GM18502 (cell line): Measurements from ENCODE around the gene ZNF319.

Source experiments
- ATAC-seq: cut with Tn5 transposase; IDR thresholded peaks from one replicate; pipeline ENCODE4 v1.9.1; 2021; ENCODE audit warnings: mild to moderate bottlenecking; ENCODE audit not compliant: unreplicated experiment, poor library complexity

Gene ZNF319

GRCh38 chr16:57959804-57960203 is 40.7 kb downstream of the ZNF319 start:
- ATAC-seq = no peak

GRCh38 chr16:57959121-57959520 is 41.4 kb downstream of the ZNF319 start:
- ATAC-seq = no peak

DNA sequence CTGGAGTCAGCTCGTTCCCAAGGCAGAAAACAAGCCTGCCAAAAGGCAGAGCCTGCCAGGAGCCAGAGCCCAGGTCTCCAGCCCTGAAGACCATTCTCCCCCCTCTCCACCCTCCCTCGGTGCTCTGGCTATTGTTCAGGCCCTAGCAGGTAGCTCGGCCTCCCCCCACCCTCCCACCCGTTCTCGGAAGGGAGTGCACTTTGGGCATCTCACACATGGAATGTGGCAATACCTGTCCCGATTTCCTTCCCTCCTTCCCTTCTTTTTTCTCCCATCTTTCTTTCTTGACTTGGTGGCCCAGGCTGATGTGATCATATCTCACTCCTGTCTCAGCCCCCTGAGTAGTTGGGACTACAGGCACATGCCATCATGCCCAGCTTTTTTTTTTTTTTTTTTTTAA is 41.9 kb downstream of the ZNF319 start:
- ATAC-seq = no peak

DNA sequence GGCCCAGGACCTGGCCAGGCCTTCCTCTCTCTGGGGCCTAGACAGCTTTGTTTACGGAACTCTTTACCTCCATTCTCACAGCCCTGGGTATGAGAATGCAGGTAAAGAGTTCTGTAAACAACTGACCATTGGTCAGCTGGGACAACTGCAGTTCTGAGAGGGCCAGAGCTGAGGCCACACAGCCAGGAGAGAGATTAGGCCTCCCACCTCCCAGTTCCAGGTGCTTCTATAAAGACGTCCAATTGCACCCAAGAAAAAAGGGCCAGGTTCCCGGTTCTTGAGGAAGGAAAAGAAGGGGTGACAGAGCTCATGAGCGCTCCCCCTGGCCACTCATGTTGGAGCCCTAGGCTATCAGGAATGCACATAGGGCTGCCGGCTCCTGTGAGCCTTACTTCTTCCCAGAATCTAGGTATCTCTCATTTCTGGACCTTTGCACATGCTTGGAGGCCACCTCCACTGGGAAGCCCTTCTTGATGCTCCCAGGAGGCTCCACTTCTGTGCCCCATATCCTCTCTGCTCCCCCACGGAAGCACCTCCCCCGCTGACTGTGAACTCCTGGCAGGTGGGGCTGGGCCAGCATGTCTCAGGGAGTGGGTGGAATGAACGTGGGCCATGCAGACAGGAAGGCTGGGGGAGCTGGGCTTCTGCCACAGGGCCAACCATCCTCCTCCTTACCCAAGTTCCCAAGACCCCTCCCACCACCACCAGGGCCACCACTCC is 42.6 kb downstream of the ZNF319 start:
- no peak for ATAC-seq

- ATAC-seq = no peak
Measured at GRCh38 chr16:57956924-57957672, 43.4 kb downstream of the ZNF319 start.

- ATAC-seq = no peak
Measured at GRCh38 chr16:57956270-57956808, 44.1 kb downstream of the ZNF319 start.

- ATAC-seq = no peak
Measured at GRCh38 chr16:57955572-57956188, 44.8 kb downstream of the ZNF319 start.

DNA sequence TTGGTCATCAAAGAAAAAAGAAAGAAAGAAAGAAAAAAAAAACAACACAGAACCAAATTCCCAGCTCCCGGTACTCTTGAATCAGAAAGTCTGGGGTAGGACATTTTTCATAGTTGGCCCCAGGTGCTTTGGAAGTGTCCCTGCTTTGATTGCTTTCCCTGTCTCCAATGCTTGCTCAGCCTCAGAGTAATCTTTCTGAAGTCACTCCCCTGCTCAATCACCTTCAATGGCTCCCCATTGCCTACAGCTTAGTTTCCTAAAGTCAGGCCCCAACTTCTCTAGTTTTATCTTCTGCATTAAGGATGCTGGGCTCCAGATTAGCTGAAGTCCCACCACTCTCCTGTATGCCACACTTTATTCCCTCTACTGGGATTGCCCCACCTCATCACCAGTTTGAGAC is 46.6 kb downstream of the ZNF319 start:
- ATAC-seq = no peak

DNA sequence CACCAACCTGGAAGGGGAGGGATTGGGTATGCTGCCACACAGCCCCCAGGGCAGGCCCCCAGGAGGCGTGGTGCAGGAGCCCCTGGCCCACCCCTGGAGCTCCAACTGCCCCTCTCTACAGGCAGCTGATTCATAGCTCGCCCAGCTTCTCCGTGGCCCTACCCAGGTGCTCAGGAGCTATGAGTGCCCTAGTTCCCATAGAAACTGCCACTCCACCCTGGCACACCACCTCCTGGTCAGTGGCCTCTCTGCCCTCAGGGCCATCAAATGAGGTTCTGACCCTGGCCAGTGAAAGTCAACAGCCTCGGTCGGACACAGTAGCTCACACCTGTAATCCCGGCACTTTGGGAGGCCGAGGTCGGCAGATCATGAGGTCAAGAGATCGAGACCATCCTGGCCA is 47.6 kb downstream of the ZNF319 start:
- no peak for ATAC-seq

DNA sequence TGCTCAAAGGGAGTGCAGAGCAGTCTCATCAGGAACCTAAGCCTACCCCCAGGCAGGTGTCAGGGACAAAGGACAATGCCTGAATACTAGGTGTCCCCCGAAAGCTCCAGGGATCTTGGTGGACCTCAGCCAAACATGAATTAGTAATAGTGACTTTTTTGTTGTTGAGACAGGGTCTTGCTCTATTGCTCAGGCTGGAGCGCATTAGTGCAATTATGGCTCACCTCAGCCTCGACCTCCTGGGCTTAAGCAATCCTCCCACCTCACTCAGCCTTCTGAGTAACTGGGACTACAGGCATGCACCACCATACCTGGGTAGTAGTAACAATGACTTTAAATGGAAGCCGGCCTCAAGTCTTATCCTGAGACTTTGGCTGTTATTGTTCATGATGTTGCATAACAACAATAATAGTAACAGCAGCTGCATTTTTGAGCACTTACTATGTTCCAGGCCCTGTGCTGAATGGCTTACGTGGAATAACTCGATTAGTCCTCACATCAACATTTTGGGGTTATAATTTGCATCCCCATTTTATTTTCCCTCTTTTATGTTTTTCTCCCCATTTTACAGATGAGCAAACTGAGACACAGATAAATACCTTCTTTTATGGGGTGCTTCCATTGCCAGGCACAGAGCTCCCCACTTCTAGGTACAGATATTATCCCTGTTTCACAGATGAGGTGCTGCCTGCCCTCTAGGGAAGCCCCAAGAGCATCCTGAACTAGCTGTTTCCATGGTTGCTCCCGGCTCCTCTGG is 49.1 kb downstream of the ZNF319 start:
- no peak for ATAC-seq

DNA sequence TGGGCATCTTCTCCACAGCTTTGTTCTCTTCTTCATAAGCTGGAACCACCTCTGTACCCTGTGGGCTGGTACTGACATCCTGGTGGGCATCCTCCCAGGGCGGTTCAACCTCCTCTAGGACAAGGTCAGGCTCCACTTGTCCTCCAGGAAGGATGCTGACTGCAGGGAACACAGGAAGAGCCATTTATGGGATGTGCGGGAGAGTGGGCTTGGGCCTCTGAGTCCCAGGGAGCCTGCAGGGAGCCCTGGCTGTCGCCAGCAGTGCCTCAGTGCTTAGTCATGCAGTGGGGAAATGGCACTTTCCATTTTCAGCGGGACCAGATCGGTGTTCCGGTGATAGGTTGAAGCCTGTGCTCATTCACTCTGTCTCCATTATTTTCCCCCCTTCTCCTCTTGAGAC is 50.1 kb downstream of the ZNF319 start:
- ATAC-seq = no peak

- no peak for ATAC-seq
Measured at GRCh38 chr16:57949595-57950238, 50.8 kb downstream of the ZNF319 start.

DNA sequence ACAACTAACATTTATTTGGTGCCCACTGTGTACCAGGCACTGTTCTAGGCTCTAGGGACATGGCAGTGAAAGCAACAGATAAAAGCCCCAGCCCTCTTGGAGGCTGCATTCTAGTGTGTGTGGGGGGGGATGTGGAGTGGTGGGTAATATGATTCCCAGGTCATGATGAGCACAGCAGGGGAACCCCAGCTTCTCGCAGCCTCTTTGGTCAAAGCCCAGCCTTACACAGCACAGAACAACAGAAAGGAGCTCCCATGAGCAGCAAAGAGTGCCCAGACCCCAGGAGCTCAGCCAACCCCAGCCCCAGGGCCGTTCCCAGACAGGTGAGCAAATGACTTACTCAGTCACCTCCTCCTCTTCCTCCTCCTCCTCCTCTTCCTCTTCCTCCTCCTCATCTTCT is 51.5 kb downstream of the ZNF319 start:
- no peak for ATAC-seq

- no peak for ATAC-seq
Measured at GRCh38 chr16:57948027-57948426, 52.4 kb downstream of the ZNF319 start.

- no peak for ATAC-seq
Measured at GRCh38 chr16:57947261-57947660, 53.2 kb downstream of the ZNF319 start.

GRCh38 chr16:57946181-57946801 is 54.2 kb downstream of the ZNF319 start:
- ATAC-seq = no peak

DNA sequence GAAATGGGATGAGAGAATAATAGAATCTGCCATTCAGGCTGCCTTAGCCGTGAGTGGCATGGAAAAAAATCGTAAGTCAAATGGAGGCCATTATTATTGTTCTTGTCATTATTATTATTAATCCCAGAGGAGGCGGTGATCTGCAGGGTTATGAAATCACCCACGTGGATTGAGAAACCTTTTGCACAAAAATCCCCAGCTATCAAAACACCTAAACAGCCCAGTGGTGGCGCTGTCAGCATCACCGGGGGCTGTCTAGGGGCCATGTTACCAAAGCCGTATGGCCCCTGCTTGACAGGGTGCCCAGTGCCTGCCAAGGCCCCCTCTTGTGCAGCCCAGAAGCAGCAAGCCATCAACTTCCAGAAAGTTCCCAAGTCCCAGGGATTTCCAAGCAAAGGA is 54.7 kb downstream of the ZNF319 start:
- ATAC-seq = no peak

DNA sequence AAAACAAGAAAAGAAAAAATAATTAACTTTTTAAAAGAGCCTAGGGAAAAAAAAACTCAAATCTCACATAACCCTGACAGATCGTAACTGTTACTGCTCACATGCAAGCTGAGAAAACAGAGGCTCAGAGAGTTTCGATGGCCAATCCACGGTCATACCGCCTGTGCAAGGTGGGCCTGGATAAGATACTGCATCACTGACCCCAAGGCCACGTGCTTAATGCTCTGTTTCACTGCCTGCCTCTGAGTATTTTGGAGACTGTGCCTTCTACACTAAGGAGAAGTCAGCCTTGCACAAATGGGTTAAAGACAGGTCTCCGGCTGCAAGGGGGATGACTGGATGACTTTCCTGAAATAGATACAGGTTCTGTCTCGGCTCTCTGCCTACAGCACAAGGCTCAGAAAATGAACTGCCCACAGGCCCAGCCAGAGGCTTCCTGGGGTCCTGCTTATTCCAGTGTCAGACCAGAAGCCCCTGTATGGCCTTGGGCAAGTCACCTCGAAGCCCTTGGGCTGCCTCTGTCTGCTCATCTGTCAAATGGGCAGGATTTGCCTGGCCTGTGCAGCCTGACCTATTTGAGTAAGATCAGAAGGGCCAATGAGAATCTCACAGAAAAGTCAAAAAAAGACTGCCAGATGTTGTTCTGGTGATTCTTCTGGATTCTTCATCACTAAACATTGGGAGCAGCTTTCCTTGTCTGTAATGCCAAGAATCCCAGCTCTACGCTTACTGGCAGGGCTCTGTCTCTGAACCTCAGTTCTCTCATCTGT is 55.3 kb downstream of the ZNF319 start:
- ATAC-seq = no peak
